ENCODE measurements around the gene GLYR1. TPM values are rescaled to one million over a fixed set of nuclear protein-coding genes. Genes with fewer than 3 reads are reported as not detected.

The GLYR1 gene
- total and polyA plus RNA-seq, 9 of the 15 experiments (the other 6 are each of a cell fraction or from before 2014, with no cell fraction given), result 6.7 to 99.2 (median 60.2) TPM

DNA sequence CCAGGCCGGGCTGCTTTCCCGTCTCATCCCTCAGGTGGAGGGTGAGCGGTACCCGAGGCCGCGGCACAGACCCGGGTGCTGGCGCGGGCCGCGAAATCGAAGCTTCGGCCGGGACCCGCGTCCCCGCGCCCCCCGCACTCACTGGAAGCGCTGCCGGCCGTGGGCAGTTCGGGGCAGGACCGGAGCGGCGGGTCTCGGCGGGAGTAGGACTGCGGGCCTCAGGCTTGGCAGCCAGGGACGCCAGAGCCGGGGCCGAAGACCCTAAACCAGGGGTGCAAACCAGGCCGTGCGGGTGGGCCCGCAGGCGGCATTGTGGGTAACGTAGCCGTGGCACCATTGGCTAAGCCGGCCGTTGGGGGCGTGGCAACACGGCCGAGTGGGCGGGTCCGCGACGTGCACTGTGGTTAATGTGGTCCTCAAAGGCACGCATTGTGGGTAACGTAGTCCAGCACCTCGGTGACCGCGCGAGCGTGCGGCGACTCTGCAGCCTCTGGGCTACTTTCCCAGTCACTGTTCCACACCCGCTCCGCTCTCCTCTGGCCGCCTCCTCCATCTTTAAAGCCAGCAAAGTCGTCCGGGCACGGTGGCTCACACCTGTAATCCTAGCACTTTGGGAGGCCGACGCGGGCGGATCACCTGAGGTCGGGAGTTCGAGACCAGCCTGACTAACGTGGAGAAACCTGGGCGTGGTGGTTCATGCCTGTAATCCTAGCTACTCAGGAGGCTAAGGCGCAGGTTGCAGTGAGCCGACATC lies 80.0 kb downstream of the GLYR1 start, which contains the start of gene ZNF500 (continued):
- TF ChIP-seq, protein P1, sequence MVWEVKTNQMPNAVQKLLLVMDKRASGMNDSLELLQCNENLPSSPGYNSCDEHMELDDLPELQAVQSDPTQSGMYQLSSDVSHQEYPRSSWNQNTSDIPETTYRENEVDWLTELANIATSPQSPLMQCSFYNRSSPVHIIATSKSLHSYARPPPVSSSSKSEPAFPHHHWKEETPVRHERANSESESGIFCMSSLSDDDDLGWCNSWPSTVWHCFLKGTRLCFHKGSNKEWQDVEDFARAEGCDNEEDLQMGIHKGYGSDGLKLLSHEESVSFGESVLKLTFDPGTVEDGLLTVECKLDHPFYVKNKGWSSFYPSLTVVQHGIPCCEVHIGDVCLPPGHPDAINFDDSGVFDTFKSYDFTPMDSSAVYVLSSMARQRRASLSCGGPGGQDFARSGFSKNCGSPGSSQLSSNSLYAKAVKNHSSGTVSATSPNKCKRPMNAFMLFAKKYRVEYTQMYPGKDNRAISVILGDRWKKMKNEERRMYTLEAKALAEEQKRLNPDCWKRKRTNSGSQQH (CRISPR knock-in tag; IDR thresholded peaks at IDR 0.05), result no peak
- TF ChIP-seq ZNF354B (CRISPR knock-in tag; IDR thresholded peaks at IDR 0.05) (no peak), CHD4 (IDR thresholded peaks at IDR 0.05; ENCODE audit: insufficient read depth, insufficient replicate concordance, low read depth, low read length, poor library complexity, severe bottlenecking) (no peak), MAZ (CRISPR knock-in tag; conservative IDR thresholded peaks at IDR 0.05 in 1 of 2, IDR thresholded peaks at IDR 0.05 in 1 of 2) (peak; percentile 72 to 81; a peak in 3 of 4 replicates), BCOR (IDR thresholded peaks at IDR 0.05) (peak; percentile 87), PTTG1 (tag; IDR thresholded peaks at IDR 0.05; ENCODE audit: low read depth) (no peak), OTX1 (CRISPR knock-in tag; IDR thresholded peaks at IDR 0.05) (0 out of 2 replicates have a peak, but pooled peaks have one; percentile 9), SRSF7 (optimal IDR thresholded peaks at IDR 0.05; ENCODE audit: low read depth, low read length) (no peak), SAFB2 (IDR thresholded peaks at IDR 0.05; ENCODE audit: borderline replicate concordance, low read depth, low read length, severe bottlenecking) (no peak), GTF2F1 (IDR thresholded peaks at IDR 0.05; ENCODE audit: low read depth, low read length) (no peak)
- TF ChIP-seq, protein P2, sequence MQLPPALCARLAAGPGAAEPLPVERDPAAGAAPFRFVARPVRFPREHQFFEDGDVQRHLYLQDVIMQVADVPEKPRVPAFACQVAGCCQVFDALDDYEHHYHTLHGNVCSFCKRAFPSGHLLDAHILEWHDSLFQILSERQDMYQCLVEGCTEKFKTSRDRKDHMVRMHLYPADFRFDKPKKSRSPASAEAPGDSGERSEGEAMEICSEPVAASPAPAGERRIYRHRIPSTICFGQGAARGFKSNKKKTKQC (CRISPR knock-in tag; IDR thresholded peaks at IDR 0.05), result peak; percentile 43; the same call in 1 of the 2 replicates
- TF ChIP-seq, protein P3, sequence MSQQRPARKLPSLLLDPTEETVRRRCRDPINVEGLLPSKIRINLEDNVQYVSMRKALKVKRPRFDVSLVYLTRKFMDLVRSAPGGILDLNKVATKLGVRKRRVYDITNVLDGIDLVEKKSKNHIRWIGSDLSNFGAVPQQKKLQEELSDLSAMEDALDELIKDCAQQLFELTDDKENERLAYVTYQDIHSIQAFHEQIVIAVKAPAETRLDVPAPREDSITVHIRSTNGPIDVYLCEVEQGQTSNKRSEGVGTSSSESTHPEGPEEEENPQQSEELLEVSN (IDR thresholded peaks at IDR 0.05; ENCODE audit: borderline replicate concordance in 1 of 2, extremely low read depth in 1 of 2, insufficient read depth in 1 of 2, insufficient read length in 1 of 2, low read depth in 1 of 2, low read length in 1 of 2, poor library complexity in 1 of 2, severe bottlenecking in 1 of 2), result peak; percentile 20 to 31
- TF ChIP-seq, protein P4, sequence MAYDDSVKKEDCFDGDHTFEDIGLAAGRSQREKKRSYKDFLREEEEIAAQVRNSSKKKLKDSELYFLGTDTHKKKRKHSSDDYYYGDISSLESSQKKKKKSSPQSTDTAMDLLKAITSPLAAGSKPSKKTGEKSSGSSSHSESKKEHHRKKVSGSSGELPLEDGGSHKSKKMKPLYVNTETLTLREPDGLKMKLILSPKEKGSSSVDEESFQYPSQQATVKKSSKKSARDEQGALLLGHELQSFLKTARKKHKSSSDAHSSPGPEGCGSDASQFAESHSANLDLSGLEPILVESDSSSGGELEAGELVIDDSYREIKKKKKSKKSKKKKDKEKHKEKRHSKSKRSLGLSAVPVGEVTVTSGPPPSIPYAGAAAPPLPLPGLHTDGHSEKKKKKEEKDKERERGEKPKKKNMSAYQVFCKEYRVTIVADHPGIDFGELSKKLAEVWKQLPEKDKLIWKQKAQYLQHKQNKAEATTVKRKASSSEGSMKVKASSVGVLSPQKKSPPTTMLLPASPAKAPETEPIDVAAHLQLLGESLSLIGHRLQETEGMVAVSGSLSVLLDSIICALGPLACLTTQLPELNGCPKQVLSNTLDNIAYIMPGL (CRISPR knock-in tag; IDR thresholded peaks at IDR 0.05), result no peak
- TF ChIP-seq, protein P5, sequence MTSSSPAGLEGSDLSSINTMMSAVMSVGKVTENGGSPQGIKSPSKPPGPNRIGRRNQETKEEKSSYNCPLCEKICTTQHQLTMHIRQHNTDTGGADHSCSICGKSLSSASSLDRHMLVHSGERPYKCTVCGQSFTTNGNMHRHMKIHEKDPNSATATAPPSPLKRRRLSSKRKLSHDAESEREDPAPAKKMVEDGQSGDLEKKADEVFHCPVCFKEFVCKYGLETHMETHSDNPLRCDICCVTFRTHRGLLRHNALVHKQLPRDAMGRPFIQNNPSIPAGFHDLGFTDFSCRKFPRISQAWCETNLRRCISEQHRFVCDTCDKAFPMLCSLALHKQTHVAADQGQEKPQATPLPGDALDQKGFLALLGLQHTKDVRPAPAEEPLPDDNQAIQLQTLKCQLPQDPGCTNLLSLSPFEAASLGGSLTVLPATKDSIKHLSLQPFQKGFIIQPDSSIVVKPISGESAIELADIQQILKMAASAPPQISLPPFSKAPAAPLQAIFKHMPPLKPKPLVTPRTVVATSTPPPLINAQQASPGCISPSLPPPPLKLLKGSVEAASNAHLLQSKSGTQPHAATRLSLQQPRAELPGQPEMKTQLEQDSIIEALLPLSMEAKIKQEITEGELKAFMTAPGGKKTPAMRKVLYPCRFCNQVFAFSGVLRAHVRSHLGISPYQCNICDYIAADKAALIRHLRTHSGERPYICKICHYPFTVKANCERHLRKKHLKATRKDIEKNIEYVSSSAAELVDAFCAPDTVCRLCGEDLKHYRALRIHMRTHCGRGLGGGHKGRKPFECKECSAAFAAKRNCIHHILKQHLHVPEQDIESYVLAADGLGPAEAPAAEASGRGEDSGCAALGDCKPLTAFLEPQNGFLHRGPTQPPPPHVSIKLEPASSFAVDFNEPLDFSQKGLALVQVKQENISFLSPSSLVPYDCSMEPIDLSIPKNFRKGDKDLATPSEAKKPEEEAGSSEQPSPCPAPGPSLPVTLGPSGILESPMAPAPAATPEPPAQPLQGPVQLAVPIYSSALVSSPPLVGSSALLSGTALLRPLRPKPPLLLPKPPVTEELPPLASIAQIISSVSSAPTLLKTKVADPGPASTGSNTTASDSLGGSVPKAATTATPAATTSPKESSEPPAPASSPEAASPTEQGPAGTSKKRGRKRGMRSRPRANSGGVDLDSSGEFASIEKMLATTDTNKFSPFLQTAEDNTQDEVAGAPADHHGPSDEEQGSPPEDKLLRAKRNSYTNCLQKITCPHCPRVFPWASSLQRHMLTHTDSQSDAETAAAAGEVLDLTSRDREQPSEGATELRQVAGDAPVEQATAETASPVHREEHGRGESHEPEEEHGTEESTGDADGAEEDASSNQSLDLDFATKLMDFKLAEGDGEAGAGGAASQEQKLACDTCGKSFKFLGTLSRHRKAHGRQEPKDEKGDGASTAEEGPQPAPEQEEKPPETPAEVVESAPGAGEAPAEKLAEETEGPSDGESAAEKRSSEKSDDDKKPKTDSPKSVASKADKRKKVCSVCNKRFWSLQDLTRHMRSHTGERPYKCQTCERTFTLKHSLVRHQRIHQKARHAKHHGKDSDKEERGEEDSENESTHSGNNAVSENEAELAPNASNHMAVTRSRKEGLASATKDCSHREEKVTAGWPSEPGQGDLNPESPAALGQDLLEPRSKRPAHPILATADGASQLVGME (CRISPR knock-in tag; IDR thresholded peaks at IDR 0.05), result no peak

Data from K562 (cell line).